IMR-90 (cell line): Measurements from ENCODE around the gene PDGFA. TPM values are rescaled to one million over a fixed set of nuclear protein-coding genes. Genes with fewer than 3 reads are reported as not detected.

ENCODE experiments used
- ATAC-seq: fragments of 200-7000 bp; cut with Tn5 transposase; 2 replicates; pipeline ENCODE4 v1.9.1; 2020; ENCODE audit warnings: low read depth, mild to moderate bottlenecking, moderate library complexity
- BruUV-seq: library from RNA; stranded (reverse); fragments of 400-500 nt; replicated peaks from 2 replicates; lab custom pipeline; 2021; lab: Mats Ljungman, UMichigan
- CTCF ChIA-PET: fragments of 300-600 bp; formaldehyde crosslinking; extraction: SDS; loops from one replicate; lab custom pipeline; 2021; ENCODE audit warnings: antibody characterized with exemption; lab: Yijun Ruan, JAX
- POLR2A ChIA-PET: fragments of 300-600 bp; sonication (Branson Sonifier 250); formaldehyde crosslinking; loops from one replicate; lab custom pipeline; 2022; ENCODE audit warnings: antibody characterized with exemption; ENCODE audit not compliant: unreplicated experiment; lab: Charles Lee
- DNase-seq: peaks from one replicate; pipeline ENCODE4 v3.0.0; 2013
- H2AFZ ChIP-seq: replicated peaks from 2 replicates; pipeline ENCODE3; 2013; ENCODE audit warnings: low read length, mild to moderate bottlenecking; ENCODE audit not compliant: poor library complexity
- H2AK5ac ChIP-seq: 2 replicates; pipeline ENCODE4 v1.6.1; 2013; ENCODE audit warnings: low read depth, low read length, inconsistent platforms
- H2AK9ac ChIP-seq: replicated peaks from 2 replicates; pipeline ENCODE3; 2013; ENCODE audit warnings: mild to moderate bottlenecking, low read depth, low read length, moderate library complexity; ENCODE audit not compliant: poor library complexity
- H2BK120ac ChIP-seq: 2 replicates; pipeline ENCODE4 v1.6.1; 2013; ENCODE audit warnings: low read depth, low read length, inconsistent platforms
- H2BK15ac ChIP-seq: 3 replicates; pipeline ENCODE4 v1.6.1; 2013; ENCODE audit warnings: low read depth, low read length, inconsistent platforms
- H2BK20ac ChIP-seq: 2 replicates; pipeline ENCODE4 v1.6.1; 2013; ENCODE audit warnings: low read depth, mild to moderate bottlenecking, inconsistent platforms, low read length, moderate library complexity
- H2BK5ac ChIP-seq: 2 replicates; pipeline ENCODE4 v1.6.1; 2013; ENCODE audit warnings: mild to moderate bottlenecking, low read depth, low read length, inconsistent platforms; ENCODE audit not compliant: poor library complexity, severe bottlenecking
- H3K14ac ChIP-seq: replicated peaks from 2 replicates; pipeline ENCODE4 v1.6.1; 2013; ENCODE audit warnings: low read depth, low read length, inconsistent platforms
- H3K18ac ChIP-seq: 2 replicates; pipeline ENCODE4 v1.6.1; 2013; ENCODE audit warnings: low read depth, low read length, control low read depth
- H3K23ac ChIP-seq: 2 replicates; pipeline ENCODE4 v1.6.1; 2013; ENCODE audit warnings: low read depth, low read length, inconsistent platforms
- H3K27ac ChIP-seq: 2 replicates; pipeline ENCODE4 v1.5.1; 2013; ENCODE audit warnings: mild to moderate bottlenecking, control low read depth, low read length; ENCODE audit not compliant: insufficient read depth
- H3K27me3 ChIP-seq: 2 replicates; pipeline ENCODE4 v1.6.1; 2013; ENCODE audit warnings: low read length; ENCODE audit not compliant: control insufficient read depth, insufficient read depth
- H3K36me3 ChIP-seq: 2 replicates; pipeline ENCODE4 v1.6.1; 2013; ENCODE audit warnings: low read length, mixed read lengths; ENCODE audit not compliant: control insufficient read depth, insufficient read depth
- H3K4ac ChIP-seq: 2 replicates; pipeline ENCODE4 v1.6.1; 2013; ENCODE audit warnings: low read depth, low read length, inconsistent platforms
- H3K4me1 ChIP-seq: 2 replicates; pipeline ENCODE4 v1.6.1; 2013; ENCODE audit warnings: low read length, mixed read lengths; ENCODE audit not compliant: control insufficient read depth, insufficient read depth
- H3K4me2 ChIP-seq: 2 replicates; pipeline ENCODE4 v1.6.1; 2013; ENCODE audit warnings: low read depth, mild to moderate bottlenecking, control low read depth, low read length, moderate library complexity
- H3K4me3 ChIP-seq: 2 replicates; pipeline ENCODE4 v1.5.1; 2013; ENCODE audit warnings: low read depth, mild to moderate bottlenecking, control low read depth, low read length, moderate library complexity; ENCODE audit not compliant: insufficient read depth
- H3K56ac ChIP-seq: 2 replicates; pipeline ENCODE4 v1.6.1; 2013; ENCODE audit warnings: low read length, inconsistent platforms; ENCODE audit not compliant: insufficient read depth; ENCODE audit errors: extremely low read depth
- H3K79me1 ChIP-seq, 2 experiments: 2 replicates each; pipeline ENCODE4 v1.6.1; 2013; ENCODE audit warnings: low read length in 2 of 2, inconsistent platforms in 1 of 2, low read depth in 1 of 2
- H3K9ac ChIP-seq: 2 replicates; pipeline ENCODE4 v1.6.1; 2013; ENCODE audit warnings: low read depth, low read length, control low read depth
- H3K9me1 ChIP-seq: 2 replicates; pipeline ENCODE4 v1.6.1; 2013; ENCODE audit warnings: low read length, inconsistent platforms; ENCODE audit not compliant: insufficient read depth
- H3K9me3 ChIP-seq: 2 replicates; pipeline ENCODE4 v1.6.1; 2013; ENCODE audit warnings: low read length; ENCODE audit not compliant: control insufficient read depth, insufficient read depth
- H4K20me1 ChIP-seq: 2 replicates; pipeline ENCODE4 v1.6.1; 2013; ENCODE audit warnings: low read length, inconsistent platforms; ENCODE audit not compliant: insufficient read depth
- H4K5ac ChIP-seq: 2 replicates; pipeline ENCODE4 v1.6.1; 2013; ENCODE audit warnings: mild to moderate bottlenecking, low read depth, low read length, control low read depth
- H4K8ac ChIP-seq, 2 experiments: 2 replicates each; pipeline ENCODE4 v1.6.1; 2013; ENCODE audit warnings: low read depth in 2 of 2, low read length in 2 of 2, control low read depth in 1 of 2, inconsistent platforms in 1 of 2
- H4K91ac ChIP-seq: 2 replicates; pipeline ENCODE4 v1.6.1; 2013; ENCODE audit warnings: low read depth, low read length, inconsistent platforms; ENCODE audit not compliant: insufficient read depth
- BHLHE40 ChIP-seq: fragments of 150-350 bp; IDR thresholded peaks from 2 replicates; pipeline ENCODE4 v1.6.1; 2016; ENCODE audit warnings: mild to moderate bottlenecking, low read depth, low read length
- CHD1 ChIP-seq: IDR thresholded peaks from 2 replicates; pipeline ENCODE4 v1.6.1; 2012; ENCODE audit warnings: low read depth, low read length, improper control_type of control experiment
- CTCF ChIP-seq: conservative IDR thresholded peaks from 2 replicates; pipeline ENCODE4 v1.5.1; 2012; ENCODE audit warnings: mild to moderate bottlenecking, low read depth, low read length, improper control_type of control experiment
- MAFK ChIP-seq: IDR thresholded peaks from 2 replicates; pipeline ENCODE4 v1.6.1; 2012; ENCODE audit warnings: low read depth, low read length, improper control_type of control experiment
- MAZ ChIP-seq: IDR thresholded peaks from 2 replicates; pipeline ENCODE4 v1.6.1; 2012; ENCODE audit warnings: low read depth, mild to moderate bottlenecking, low read length, improper control_type of control experiment, moderate library complexity, borderline replicate concordance
- MXI1 ChIP-seq: IDR thresholded peaks from 2 replicates; pipeline ENCODE4 v1.6.1; 2012; ENCODE audit warnings: low read depth, mild to moderate bottlenecking, low read length, moderate library complexity, borderline replicate concordance
- POLR2A ChIP-seq: IDR thresholded peaks from 2 replicates; pipeline ENCODE4 v1.6.1; 2012; ENCODE audit warnings: mild to moderate bottlenecking, low read depth, low read length
- RAD21 ChIP-seq: IDR thresholded peaks from 2 replicates; pipeline ENCODE4 v1.6.1; 2012; ENCODE audit warnings: low read length, improper control_type of control experiment
- RFX5 ChIP-seq: IDR thresholded peaks from 2 replicates; pipeline ENCODE4 v1.8.0; 2012; ENCODE audit warnings: low read depth, mild to moderate bottlenecking, low read length, moderate library complexity
- SMC3 ChIP-seq: fragments of 150-350 bp; IDR thresholded peaks from 2 replicates; pipeline ENCODE4 v1.6.1; 2016; ENCODE audit warnings: low read depth, mild to moderate bottlenecking, antibody characterized with exemption, low read length, moderate library complexity
- WGBS, 2 experiments: methylation state at CpG; one replicate each; pipeline versions ENCODE4 v1.1.5 to v1.1.7; 2013; ENCODE audit warnings: missing lambda C conversion rate in 2 of 2; ENCODE audit not compliant: insufficient read length in 1 of 2; ENCODE audit errors: extremely low coverage in 2 of 2; 5-methylcytosine and 5-hydroxymethylcytosine counted together
- dilution Hi-C: fragments of 300-500 bp; cut with HindIII; formaldehyde crosslinking; loops from one replicate; pipeline ENCODE4 v1.14.3; 2018; ENCODE audit warnings: low sequenced_read_pairs; ENCODE audit not compliant: unreplicated experiment
- in situ Hi-C: fragments of 300-500 bp; cut with MboI; formaldehyde crosslinking; loops from 3 replicates; pipeline ENCODE4 v1.14.3; 2019; ENCODE audit warnings: low sequenced_read_pairs, inconsistent platforms, mixed read lengths
- intact Hi-C: fragments of 100-400 bp; cut with micrococcal nuclease; formaldehyde crosslinking; loops from 2 replicates; pipeline ENCODE4 v1.10.0; 2022
- polyA plus RNA-seq, 3 experiments: library from polyadenylated mRNA; depleted of rRNA; stranded (reverse); fragments of >200 nt; gene quantifications; 2 replicates each; pipeline ENCODE4 v1.2.3, GENCODE V29; 2012; ENCODE audit warnings: low replicate concordance in 1 of 3
- total RNA-seq: library from RNA; depleted of rRNA; stranded (reverse); fragments of >200 nt; gene quantifications from 2 replicates; pipeline ENCODE4 v1.2.3, GENCODE V29; 2012

The PDGFA gene
- total and polyA plus RNA-seq, 2 of the 4 experiments (the other 2 are of a cell fraction) = 3.3 to 3.8 TPM

GRCh38 chr7:564176-564865, 44.7 kb upstream of the PDGFA start:
- no peak overlapping the region for H3K9ac ChIP-seq
- H3K56ac ChIP-seq = no peak overlapping the region
- no peak overlapping the region for H2BK15ac ChIP-seq
- no peak overlapping the region for H3K14ac ChIP-seq
- no peaks in the 10 kb centered on the region; the same call in 1 of the 2 replicates for H3K27me3 ChIP-seq
- no peak overlapping the region for H2AFZ ChIP-seq
- H3K23ac ChIP-seq = no peak overlapping the region
- no peak overlapping the region for H2AK9ac ChIP-seq
- 0 out of 2 replicates have a peak, but pooled peaks cover 3% of the 10 kb centered on the region for H3K9me1 ChIP-seq
- H3K36me3 ChIP-seq = no peaks in the 10 kb centered on the region
- intact Hi-C loops (no loop called here), dilution Hi-C loops (no loop called here), in situ Hi-C loops (no loop called here)
- no peaks in the 10 kb centered on the region for H3K79me1 ChIP-seq
- no TSS peak for BruUV-seq
- DNase-seq = no peak
- H3K27ac ChIP-seq = no peak overlapping the region
- ChIA-PET POLR2A (no interaction called here), CTCF (no interaction called here)
- no peak overlapping the region for H3K4me2 ChIP-seq
- H3K18ac ChIP-seq = no peak overlapping the region
- H3K4me1 ChIP-seq = no peaks in the 10 kb centered on the region; the same call in 1 of the 2 replicates
- no peak for ATAC-seq
- no peak overlapping the region for H4K8ac ChIP-seq
- no peak overlapping the region for H3K4ac ChIP-seq
- no peak overlapping the region for H3K4me3 ChIP-seq
- TF ChIP-seq MXI1 = no peak
- no peak for TF ChIP-seq MAZ
- no peak for TF ChIP-seq RFX5
- TF ChIP-seq POLR2A = no peak
- no peak for TF ChIP-seq BHLHE40
- TF ChIP-seq CTCF = no peak
- TF ChIP-seq SMC3 = no peak
- no peak for TF ChIP-seq MAFK
- TF ChIP-seq CHD1 = no peak
- TF ChIP-seq RAD21 = no peak
- no peak overlapping the region for H2AK5ac ChIP-seq
- no peaks in the 10 kb centered on the region; the same call in 1 of the 2 replicates for H3K9me3 ChIP-seq
- H2BK5ac ChIP-seq = no peak overlapping the region
- no peak overlapping the region for H2BK120ac ChIP-seq
- WGBS, 2 experiments = 92% methylated on average over 6 of the region's 26 CpGs; no CpG with 5 or more reads in 1 of the 2 experiments
- no peak overlapping the region for H4K91ac ChIP-seq
- H4K20me1 ChIP-seq = no peaks in the 10 kb centered on the region
- H4K5ac ChIP-seq = no peak overlapping the region
- no peak overlapping the region for H2BK20ac ChIP-seq
